Measurements from ENCODE around the gene ANKIB1. TPM values are rescaled to one million over a fixed set of nuclear protein-coding genes. Genes with fewer than 3 reads are reported as not detected.
"Not testable (repeated sequence)": the region's sequence is repeated elsewhere in the genome, so short reads cannot be mapped to it uniquely, and the experiment has no call there.

The ANKIB1 gene
- total RNA-seq, 1 experiment from 2014 or later: 49.6 TPM

- no peak for TF ChIP-seq CTCF (IDR thresholded peaks at IDR 0.05; ENCODE audit: unreplicated experiment)
- Mint-ChIP-seq H3K9me3 (ENCODE audit: low read depth, unreplicated experiment) (no peaks in the 10 kb centered on the region), H3K27ac (ENCODE audit: unreplicated experiment) (no peak overlapping the region), H3K4me1 (ENCODE audit: low read depth, unreplicated experiment) (no peaks in the 10 kb centered on the region), H3K27me3 (ENCODE audit: unreplicated experiment) (peaks cover 16% of the 10 kb centered on the region), H3K4me3 (ENCODE audit: low read depth, unreplicated experiment) (no peak overlapping the region), H3K36me3 (ENCODE audit: insufficient read depth, unreplicated experiment) (no peaks in the 10 kb centered on the region)
- intact Hi-C loops (cut with micrococcal nuclease; ENCODE audit: unreplicated experiment): no loop called here
- no TSS peak for BruUV-seq (replicated peaks)
- CTCF ChIA-PET: interaction anchor here (1.0 kb wide), 1 partner anchor 31 kb away, joined by 3 read pairs; no protein-coding TSS in a partner anchor
- no peak for DNase-seq
Observed at GRCh38 chr7:92435542-92435941, 189.8 kb downstream of the ANKIB1 start.

GRCh38 chr7:92436612-92437445, 191.1 kb downstream of the ANKIB1 start:
- Mint-ChIP-seq H3K4me3 (ENCODE audit: low read depth, unreplicated experiment) (no peak overlapping the region), H3K9me3 (ENCODE audit: low read depth, unreplicated experiment) (no peaks in the 10 kb centered on the region), H3K4me1 (ENCODE audit: low read depth, unreplicated experiment) (no peaks in the 10 kb centered on the region), H3K36me3 (ENCODE audit: insufficient read depth, unreplicated experiment) (no peaks in the 10 kb centered on the region), H3K27ac (ENCODE audit: unreplicated experiment) (no peak overlapping the region), H3K27me3 (ENCODE audit: unreplicated experiment) (peaks cover 16% of the 10 kb centered on the region)
- CTCF ChIA-PET: no interaction called here
- no peak for DNase-seq
- BruUV-seq (replicated peaks): no TSS peak
- intact Hi-C loops (cut with micrococcal nuclease; ENCODE audit: unreplicated experiment): no loop called here
- no peak for TF ChIP-seq CTCF (IDR thresholded peaks at IDR 0.05; ENCODE audit: unreplicated experiment)

GRCh38 chr7:92437956-92438491, 192.2 kb downstream of the ANKIB1 start:
- DNase-seq: no peak
- Mint-ChIP-seq H3K36me3 (ENCODE audit: insufficient read depth, unreplicated experiment) (no peaks in the 10 kb centered on the region), H3K9me3 (ENCODE audit: low read depth, unreplicated experiment) (no peaks in the 10 kb centered on the region), H3K4me3 (ENCODE audit: low read depth, unreplicated experiment) (no peak overlapping the region), H3K27me3 (ENCODE audit: unreplicated experiment) (peaks cover 16% of the 10 kb centered on the region), H3K4me1 (ENCODE audit: low read depth, unreplicated experiment) (no peaks in the 10 kb centered on the region), H3K27ac (ENCODE audit: unreplicated experiment) (no peak overlapping the region)
- CTCF ChIA-PET: no interaction called here
- no peak for TF ChIP-seq CTCF (IDR thresholded peaks at IDR 0.05; ENCODE audit: unreplicated experiment)
- BruUV-seq (replicated peaks): no TSS peak
- intact Hi-C loops (cut with micrococcal nuclease; ENCODE audit: unreplicated experiment): no loop called here

GRCh38 chr7:92442720-92443119, 196.9 kb downstream of the ANKIB1 start:
- H3K9me3 Mint-ChIP-seq (ENCODE audit: low read depth, unreplicated experiment); H3K4me3 Mint-ChIP-seq (ENCODE audit: low read depth, unreplicated experiment); H3K27ac Mint-ChIP-seq (ENCODE audit: unreplicated experiment); BruUV-seq (replicated peaks); H3K4me1 Mint-ChIP-seq (ENCODE audit: low read depth, unreplicated experiment); CTCF ChIA-PET; H3K36me3 Mint-ChIP-seq (ENCODE audit: insufficient read depth, unreplicated experiment); DNase-seq: not testable (repeated sequence)
- intact Hi-C loops (cut with micrococcal nuclease; ENCODE audit: unreplicated experiment): loop anchor here (10.0 kb wide), 1 partner anchor 1388 kb away; no protein-coding TSS in a partner anchor
- H3K27me3 Mint-ChIP-seq (ENCODE audit: unreplicated experiment): peaks cover 16% of the 10 kb centered on the region
